Aorta (tissue), 5 donors: ENCODE measurements around the gene EIF4E1B. TPM values are rescaled to one million over a fixed set of nuclear protein-coding genes. Genes with fewer than 3 reads are reported as not detected.

Source experiments
- ATAC-seq: fragments of 200-7000 bp; cut with Tn5 transposase; one replicate; pipeline ENCODE4 v1.9.1; 2022; ENCODE audit warnings: moderate library complexity; ENCODE audit not compliant: low FRiP score
- DNase-seq, 2 donors: peaks; one replicate each; pipeline ENCODE4 v3.0.0-alpha.2; 2020
- H3K27ac ChIP-seq, 2 donors: one replicate each; pipeline ENCODE4 v1.5.1; 2013; ENCODE audit warnings: low read length in 2 of 2, mild to moderate bottlenecking in 2 of 2, moderate library complexity in 2 of 2, control low read depth in 1 of 2, inconsistent platforms in 1 of 2, low read depth in 1 of 2
- H3K27me3 ChIP-seq, 2 donors: one replicate each; pipeline ENCODE4 v1.6.1; 2013; ENCODE audit warnings: control low read depth in 1 of 2, low read length in 1 of 2, mild to moderate bottlenecking in 1 of 2, moderate library complexity in 1 of 2; ENCODE audit not compliant: insufficient read depth in 2 of 2, control insufficient read depth in 1 of 2
- H3K36me3 ChIP-seq, 2 donors: one replicate each; pipeline ENCODE4 v1.6.1; 2013; ENCODE audit warnings: control low read depth in 1 of 2, low read length in 1 of 2, mild to moderate bottlenecking in 1 of 2; ENCODE audit not compliant: insufficient read depth in 2 of 2, control insufficient read depth in 1 of 2
- H3K4me1 ChIP-seq, 2 donors: one replicate each; pipeline ENCODE4 v1.6.1; 2013; ENCODE audit warnings: low read length in 2 of 2, control low read depth in 1 of 2, mild to moderate bottlenecking in 1 of 2, moderate library complexity in 1 of 2; ENCODE audit not compliant: insufficient read depth in 2 of 2, control insufficient read depth in 1 of 2
- H3K4me3 ChIP-seq, 2 donors: one replicate each; pipeline ENCODE4 v1.5.1; 2013; ENCODE audit warnings: low read length in 2 of 2, control low read depth in 1 of 2, mild to moderate bottlenecking in 1 of 2
- H3K9me3 ChIP-seq: one replicate; pipeline ENCODE4 v1.6.1; 2013; ENCODE audit warnings: mild to moderate bottlenecking, low read length; ENCODE audit not compliant: control insufficient read depth
- WGBS, 2 donors: extraction: QIAGEN DNeasy Blood & Tissue Kit; methylation state at CpG; one replicate each; pipeline ENCODE4 v1.1.7; 2013; 5-methylcytosine and 5-hydroxymethylcytosine counted together
- intact Hi-C, 2 donors: fragments of 100-400 bp; cut with DNase I; formaldehyde crosslinking; loops; one replicate each; pipeline versions ENCODE4 v1.14.2 to v1.15.0; 2022
- polyA plus RNA-seq, 2 donors: library from polyadenylated mRNA; stranded (reverse); fragments of 200-250 nt; gene quantifications; one replicate each; pipeline ENCODE4 v1.2.3, GENCODE V29; 2013
- total RNA-seq, 2 donors: library from RNA; stranded (reverse); fragmentation: NEBNext Ultra II Directional; extraction: Animal tissue kit (Norgen Biotek cat#: 25700); gene quantifications; one replicate each; pipeline ENCODE4 v1.2.1, GENCODE V29; 2021
- donor health status: healthy with polysubstance abuse.
- donor health status: Bipolar disorder and iron deficiency.
- donor health status: DM: no; HTN: no; CAD: no.
- donor health status: DM: no; HTN: no; CAD: no.
- donor health status: DM: yes; HTN: yes; CAD: no.

The EIF4E1B gene
- total and polyA plus RNA-seq, 4 donors = not detected

DNA sequence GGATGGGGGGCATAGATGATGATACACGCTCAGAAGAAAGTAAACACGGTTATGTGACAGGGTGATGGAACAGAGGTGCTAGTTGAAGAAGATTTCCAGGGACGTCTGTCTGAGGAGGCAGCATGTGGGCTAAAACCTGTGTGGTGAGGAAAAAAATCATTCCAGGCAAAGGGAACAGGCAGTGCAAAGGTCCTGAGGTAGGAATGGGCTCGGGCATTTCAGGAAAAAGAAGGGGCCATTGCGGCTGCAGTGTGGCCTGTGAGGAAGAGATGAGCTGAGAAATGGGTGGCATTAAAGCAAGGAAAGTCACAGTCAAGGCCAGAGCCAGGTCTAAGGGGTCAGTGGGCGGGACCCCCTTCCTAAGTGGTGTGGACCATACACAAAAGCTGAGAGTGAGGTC lies 35.0 kb downstream of the EIF4E1B start:
- Histone ChIP-seq H3K27me3 (no peaks in the 10 kb centered on the region), H3K36me3 (no peaks in the 10 kb centered on the region), H3K4me3 (no peak overlapping the region), H3K4me1 (no peaks in the 10 kb centered on the region), H3K27ac (no peak overlapping the region), H3K9me3 (no peaks in the 10 kb centered on the region)
- 87 to 89% methylated on average over 6 of the region's 6 CpGs for WGBS, 2 donors
- no peak for DNase-seq
- intact Hi-C loops = no loop called here
- no peak for ATAC-seq

- Histone ChIP-seq H3K4me1 (no peaks in the 10 kb centered on the region), H3K4me3 (no peak overlapping the region), H3K9me3 (no peaks in the 10 kb centered on the region), H3K27me3 (no peaks in the 10 kb centered on the region), H3K27ac (no peak overlapping the region), H3K36me3 (no peaks in the 10 kb centered on the region)
- 61 to 65% methylated on average over 7 of the region's 7 CpGs for WGBS, 2 donors
- no peak for ATAC-seq
- DNase-seq = no peak
- intact Hi-C loops = no loop called here
Measured at GRCh38 chr5:176667637-176668036, 37.2 kb downstream of the EIF4E1B start.

- WGBS, 2 donors = 70 to 76% methylated on average over 8 of the region's 8 CpGs
- Histone ChIP-seq H3K4me3 (no peak overlapping the region), H3K27me3 (no peaks in the 10 kb centered on the region), H3K36me3 (no peaks in the 10 kb centered on the region), H3K9me3 (no peaks in the 10 kb centered on the region), H3K4me1 (no peaks in the 10 kb centered on the region), H3K27ac (no peak overlapping the region)
- ATAC-seq (no peak), DNase-seq (peak in 1 of 2 donors; percentile 24)
- intact Hi-C loops = no loop called here
Measured at GRCh38 chr5:176670449-176670848, 40.0 kb downstream of the EIF4E1B start.

GRCh38 chr5:176671399-176671798 lies 40.9 kb downstream of the EIF4E1B start:
- intact Hi-C loops = no loop called here
- Histone ChIP-seq H3K36me3 (no peaks in the 10 kb centered on the region), H3K4me3 (no peak overlapping the region), H3K27me3 (no peaks in the 10 kb centered on the region), H3K27ac (no peak overlapping the region), H3K9me3 (no peaks in the 10 kb centered on the region), H3K4me1 (no peaks in the 10 kb centered on the region)
- DNase-seq = no peak
- 71 to 72% methylated on average over 4 of the region's 4 CpGs for WGBS, 2 donors
- no peak for ATAC-seq

DNA sequence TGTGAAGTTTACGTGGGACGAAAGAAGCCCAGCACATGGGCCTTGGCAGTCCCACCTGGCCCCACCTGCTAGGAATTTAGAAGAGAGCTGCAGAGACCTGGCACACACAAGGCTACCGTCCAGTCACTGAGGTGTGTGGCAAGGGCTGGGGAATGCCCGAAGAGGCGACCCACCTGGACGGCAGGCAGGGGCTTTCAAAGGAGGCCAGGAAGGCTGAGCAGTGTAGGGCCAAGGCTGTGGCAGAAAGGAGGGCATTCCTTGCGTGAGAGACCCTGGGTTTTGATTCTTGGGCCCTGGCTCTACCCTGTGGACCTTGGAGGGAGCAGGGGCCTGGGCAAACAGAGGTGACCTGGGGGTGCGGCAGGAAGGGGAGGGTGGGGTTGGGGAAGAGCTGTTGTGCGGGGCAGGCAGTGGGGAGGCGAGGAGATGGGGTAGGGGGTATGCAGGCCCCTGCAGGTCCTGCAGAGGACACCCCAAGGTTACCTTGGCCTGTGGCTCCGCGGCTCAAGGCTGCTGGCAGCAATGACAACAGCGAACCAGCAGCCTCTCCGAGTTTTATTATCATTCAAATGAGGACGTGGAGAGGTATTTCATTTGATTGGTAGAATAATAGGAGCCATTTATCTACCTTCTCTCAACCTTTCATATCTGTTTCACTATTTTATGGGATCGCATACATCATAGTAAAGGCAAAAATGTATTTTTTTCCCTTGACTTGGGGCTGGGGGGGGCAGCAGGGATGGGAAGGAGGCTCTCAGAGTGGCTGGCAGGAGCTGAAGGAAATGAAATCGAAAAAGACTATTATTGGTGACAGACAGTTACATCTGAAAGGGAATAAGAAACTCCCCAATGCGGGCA lies 41.6 kb downstream of the EIF4E1B start:
- no peaks in the 10 kb centered on the region for H3K9me3 ChIP-seq
- no peak overlapping the region for H3K4me3 ChIP-seq
- H3K36me3 ChIP-seq = no peaks in the 10 kb centered on the region
- WGBS, 2 donors = 49 to 51% methylated on average over 18 of the region's 18 CpGs
- no peaks in the 10 kb centered on the region for H3K4me1 ChIP-seq
- intact Hi-C loops = no loop called here
- no peak overlapping the region for H3K27ac ChIP-seq
- DNase-seq = peak in 1 of 2 donors; percentile 23
- ATAC-seq = no peak
- no peaks in the 10 kb centered on the region for H3K27me3 ChIP-seq

GRCh38 chr5:176673651-176674583 lies 43.4 kb downstream of the EIF4E1B start:
- Histone ChIP-seq H3K9me3 (no peaks in the 10 kb centered on the region), H3K4me3 (no peak overlapping the region), H3K4me1 (no peaks in the 10 kb centered on the region), H3K36me3 (no peaks in the 10 kb centered on the region), H3K27ac (no peak overlapping the region), H3K27me3 (no peaks in the 10 kb centered on the region)
- intact Hi-C loops = no loop called here
- ATAC-seq (no peak), DNase-seq (no peak)
- WGBS, 2 donors = 81 to 85% methylated on average over 18 of the region's 18 CpGs

GRCh38 chr5:176674799-176675198 lies 44.3 kb downstream of the EIF4E1B start:
- Histone ChIP-seq H3K4me3 (no peak overlapping the region), H3K27ac (no peak overlapping the region), H3K9me3 (no peaks in the 10 kb centered on the region), H3K4me1 (no peaks in the 10 kb centered on the region), H3K36me3 (no peaks in the 10 kb centered on the region), H3K27me3 (no peaks in the 10 kb centered on the region)
- DNase-seq (no peak), ATAC-seq (no peak)
- intact Hi-C loops = no loop called here
- 88 to 90% methylated on average over 17 of the region's 17 CpGs for WGBS, 2 donors

- Histone ChIP-seq H3K27me3 (no peaks in the 10 kb centered on the region), H3K36me3 (no peaks in the 10 kb centered on the region), H3K27ac (no peak overlapping the region), H3K9me3 (no peaks in the 10 kb centered on the region), H3K4me1 (no peaks in the 10 kb centered on the region), H3K4me3 (no peak overlapping the region)
- intact Hi-C loops = no loop called here
- DNase-seq (no peak), ATAC-seq (no peak)
- 66 to 67% methylated on average over 19 of the region's 19 CpGs for WGBS, 2 donors
Measured at GRCh38 chr5:176675676-176676360, 45.3 kb downstream of the EIF4E1B start.
